ENCODE results near the gene UBTF.

Gene UBTF

GRCh38 chr17:44212507-44213402 lies 6.7 kb downstream of the UBTF start:
- DNase-seq, result no peak

- no peak for DNase-seq
Measured at GRCh38 chr17:44211281-44212265, 7.9 kb downstream of the UBTF start.

- DNase-seq, result peak; percentile 62 to 86
Measured at GRCh38 chr17:44210342-44211192, 8.9 kb downstream of the UBTF start.

GRCh38 chr17:44209786-44210341 lies 9.6 kb downstream of the UBTF start:
- DNase-seq, result no peak

- no peak for DNase-seq
Measured at GRCh38 chr17:44207743-44208142, 11.7 kb downstream of the UBTF start.

GRCh38 chr17:44207319-44207718 lies 12.2 kb downstream of the UBTF start:
- no peak for DNase-seq

GRCh38 chr17:44206825-44207155 lies 12.7 kb downstream of the UBTF start:
- DNase-seq, result no peak

GRCh38 chr17:44205962-44206824 lies 13.3 kb downstream of the UBTF start:
- no peak for DNase-seq

GRCh38 chr17:44204441-44204882 lies 15.0 kb downstream of the UBTF start:
- peak in 1 of 2 donors; percentile 31 for DNase-seq

- DNase-seq, result peak in 1 of 2 donors; percentile 53
Measured at GRCh38 chr17:44203731-44204440, 15.6 kb downstream of the UBTF start.

GRCh38 chr17:44202756-44203155 lies 16.7 kb downstream of the UBTF start:
- no peak for DNase-seq

GRCh38 chr17:44200478-44201155 lies 18.9 kb downstream of the UBTF start:
- no peak for DNase-seq

- peak; percentile 94 to 95 for DNase-seq
Measured at GRCh38 chr17:44199553-44200477, 19.7 kb downstream of the UBTF start, which contains the start of gene ATXN7L3. Gene ATXN7L3, minus strand, starts transcription at chr17:44199884. Its CDS starts 1,814 bp downstream, at chr17:44198070.

- peak in 1 of 2 donors; percentile 77 for DNase-seq
Measured at GRCh38 chr17:44198721-44199552, 20.5 kb downstream of the UBTF start.

GRCh38 chr17:44197980-44198720 lies 21.3 kb downstream of the UBTF start:
- peak in 1 of 2 donors; percentile 91 for DNase-seq

GRCh38 chr17:44197107-44197506 lies 22.4 kb downstream of the UBTF start:
- DNase-seq, result no peak

Data from bone marrow (tissue), 2 donors.